NCI-H2029 treated with DMSO at 0.1 percent for 48 hours (cell line): ENCODE data around the gene FEN1.

Experiments used
- DNase-seq: peaks from one replicate; lab custom pipeline; 2025; lab: John Stamatoyannopoulos, UW

FEN1 gene

DNA sequence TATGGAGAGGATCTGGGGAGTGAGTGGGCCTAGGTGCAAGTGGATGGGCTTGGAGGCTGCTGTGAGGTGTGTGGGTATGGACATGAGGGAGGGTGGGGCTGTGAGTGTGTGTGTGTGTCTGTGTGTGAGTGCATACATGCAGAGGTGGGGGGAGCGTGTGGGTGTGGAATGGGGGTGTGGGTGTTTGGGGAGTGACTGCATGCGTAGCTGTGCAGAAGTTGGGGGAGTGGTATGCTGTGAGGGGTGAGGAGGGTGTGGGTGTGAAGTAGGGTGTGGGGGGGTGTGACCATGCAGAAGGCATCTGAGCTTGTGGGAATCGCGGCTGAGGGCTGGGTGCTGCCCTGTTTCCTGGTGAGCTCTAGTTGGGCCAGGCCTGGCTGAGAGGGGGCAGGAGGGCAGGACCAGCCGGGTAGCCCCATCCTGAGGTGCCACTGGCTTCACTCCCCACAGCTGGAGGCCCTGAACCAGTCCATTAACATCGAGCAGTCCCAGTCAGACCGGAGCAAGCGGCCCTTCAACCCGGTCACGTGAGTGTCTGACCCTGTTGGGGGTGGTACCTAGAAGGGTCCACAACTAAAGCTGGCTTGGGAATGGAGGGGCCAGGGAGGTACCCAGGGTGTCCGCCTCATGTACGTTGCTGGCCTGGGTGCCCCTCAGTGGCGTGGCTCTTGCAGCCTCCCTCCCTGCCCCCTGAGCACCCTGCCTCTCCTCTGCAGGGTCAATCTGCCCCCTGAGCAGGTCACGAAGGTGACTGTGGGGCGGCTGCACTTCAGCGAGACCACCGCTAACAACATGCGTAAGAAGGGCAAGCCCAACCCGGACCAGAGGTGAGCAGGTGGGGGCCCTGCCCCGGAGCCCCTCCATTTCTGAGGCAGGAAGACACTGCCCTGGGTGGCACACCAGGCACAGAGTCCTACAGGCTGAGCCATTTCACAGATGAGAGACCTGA lies 16.8 kb upstream of the FEN1 start:
- DNase-seq, result no peak

DNA sequence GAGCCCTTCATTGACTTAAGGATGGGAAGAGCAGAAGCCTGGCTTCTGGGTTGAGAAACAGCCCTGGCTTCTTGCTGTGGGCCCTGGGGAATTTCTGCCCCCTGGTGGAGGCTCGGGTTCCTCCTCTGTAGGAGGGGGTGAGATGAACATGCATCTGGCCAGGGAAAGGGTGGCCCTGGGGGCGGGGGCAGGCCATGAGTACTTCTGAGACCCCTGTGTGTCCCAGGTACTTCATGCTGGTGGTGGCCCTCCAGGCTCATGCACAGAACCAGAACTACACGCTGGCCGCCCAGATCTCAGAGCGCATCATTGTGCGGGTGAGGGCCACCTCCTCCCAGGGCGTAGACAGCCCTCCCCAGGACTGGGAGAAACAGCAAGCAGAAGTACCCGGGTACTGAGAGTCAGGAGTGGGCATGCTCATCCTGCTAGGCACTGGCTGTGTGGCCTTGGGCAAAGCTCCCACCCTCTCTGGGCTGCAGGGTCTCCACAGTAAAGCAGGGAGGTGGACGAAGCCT lies 16.1 kb upstream of the FEN1 start:
- DNase-seq, result no peak

DNA sequence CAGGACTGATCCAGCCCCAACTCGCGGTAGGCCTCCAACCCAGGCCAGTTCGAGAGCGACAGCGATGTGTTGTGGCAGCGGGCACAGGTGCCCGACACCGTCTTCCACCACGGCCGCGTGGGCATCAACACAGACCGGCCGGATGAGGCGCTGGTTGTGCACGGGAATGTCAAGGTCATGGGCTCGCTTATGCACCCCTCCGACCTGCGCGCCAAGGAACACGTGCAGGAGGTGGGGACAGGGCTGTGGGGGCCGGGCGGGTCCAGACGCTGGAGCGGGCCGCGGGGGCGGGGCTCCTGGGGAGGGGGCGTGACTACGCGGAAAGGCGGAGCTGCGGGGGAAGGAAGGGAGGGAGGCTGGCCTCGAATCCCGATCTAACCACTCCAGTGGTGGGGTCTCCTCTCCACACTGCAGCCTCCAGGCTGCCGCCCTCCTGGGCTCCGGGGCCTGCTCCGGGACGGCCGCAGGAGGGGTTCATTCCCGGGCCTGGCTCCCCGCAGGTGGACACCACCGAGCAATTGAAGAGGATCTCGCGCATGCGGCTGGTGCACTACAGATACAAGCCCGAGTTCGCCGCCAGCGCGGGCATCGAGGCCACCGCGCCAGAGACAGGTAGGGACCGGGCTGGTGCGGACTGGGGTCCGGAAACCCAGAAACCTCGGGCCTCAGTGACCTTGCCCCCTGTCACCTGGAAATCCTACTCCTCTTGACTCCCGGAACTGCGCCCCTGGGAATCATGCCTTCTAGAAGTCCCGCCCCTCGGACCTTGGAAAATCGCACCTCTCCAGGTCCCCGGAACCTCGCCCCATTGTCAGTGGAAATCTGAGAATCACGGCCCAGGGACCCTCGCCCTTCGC lies 15.2 kb upstream of the FEN1 start:
- no peak for DNase-seq

DNA sequence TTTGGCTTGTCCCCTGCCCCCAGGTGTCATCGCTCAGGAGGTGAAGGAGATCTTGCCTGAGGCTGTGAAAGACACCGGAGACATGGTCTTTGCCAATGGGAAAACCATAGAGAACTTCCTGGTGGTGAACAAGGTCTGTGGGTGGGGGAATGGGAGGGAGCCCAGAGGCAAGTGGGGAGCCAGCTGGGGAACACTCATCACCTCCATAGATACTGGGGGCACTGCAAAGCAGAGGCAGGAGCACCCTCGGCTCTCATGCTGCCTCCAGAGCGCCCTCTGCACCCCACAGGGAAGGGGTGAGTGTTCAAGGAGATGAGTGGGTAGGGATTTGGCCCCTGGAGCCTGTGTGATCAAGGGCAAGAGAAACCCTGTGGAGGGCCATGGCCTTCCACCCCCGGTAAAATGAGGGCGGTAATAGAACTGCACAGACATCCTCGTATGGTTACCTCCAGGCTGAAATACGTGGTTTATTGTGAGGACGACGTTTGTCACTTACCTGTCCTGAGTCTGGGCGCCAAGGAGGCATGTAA lies 14.3 kb upstream of the FEN1 start:
- no peak for DNase-seq

DNA sequence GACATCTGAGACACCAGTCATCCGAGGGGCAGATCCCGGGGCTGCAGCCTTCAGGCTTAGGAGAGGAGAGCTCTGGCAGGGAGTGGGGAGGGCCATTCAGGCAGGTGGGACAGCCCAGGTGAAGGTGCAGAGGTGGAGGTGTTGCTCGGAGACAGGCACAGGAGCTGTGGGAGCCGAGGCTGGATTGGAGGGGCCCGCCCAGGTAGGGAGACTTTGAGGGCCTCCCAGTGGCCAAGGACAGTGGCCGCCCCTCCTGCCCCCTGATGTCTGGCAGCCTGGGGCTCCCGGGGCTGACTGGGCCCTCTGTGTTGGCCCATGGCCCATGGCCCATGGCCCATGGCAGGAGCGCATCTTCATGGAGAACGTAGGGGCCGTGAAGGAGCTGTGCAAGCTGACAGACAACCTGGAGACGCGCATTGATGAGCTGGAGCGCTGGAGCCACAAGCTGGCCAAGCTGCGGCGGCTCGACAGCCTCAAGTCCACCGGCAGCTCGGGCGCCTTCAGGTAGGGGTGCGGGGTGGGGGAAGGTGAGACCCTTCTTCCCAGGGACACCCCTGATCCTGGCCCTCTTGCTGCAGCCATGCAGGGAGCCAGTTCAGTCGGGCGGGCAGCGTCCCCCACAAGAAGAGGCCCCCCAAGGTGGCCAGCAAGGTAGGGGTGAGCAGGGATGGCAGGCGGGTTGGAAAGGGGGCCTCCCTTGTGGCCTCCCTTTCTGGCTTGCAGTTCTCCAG lies 13.6 kb upstream of the FEN1 start:
- no peak for DNase-seq

DNA sequence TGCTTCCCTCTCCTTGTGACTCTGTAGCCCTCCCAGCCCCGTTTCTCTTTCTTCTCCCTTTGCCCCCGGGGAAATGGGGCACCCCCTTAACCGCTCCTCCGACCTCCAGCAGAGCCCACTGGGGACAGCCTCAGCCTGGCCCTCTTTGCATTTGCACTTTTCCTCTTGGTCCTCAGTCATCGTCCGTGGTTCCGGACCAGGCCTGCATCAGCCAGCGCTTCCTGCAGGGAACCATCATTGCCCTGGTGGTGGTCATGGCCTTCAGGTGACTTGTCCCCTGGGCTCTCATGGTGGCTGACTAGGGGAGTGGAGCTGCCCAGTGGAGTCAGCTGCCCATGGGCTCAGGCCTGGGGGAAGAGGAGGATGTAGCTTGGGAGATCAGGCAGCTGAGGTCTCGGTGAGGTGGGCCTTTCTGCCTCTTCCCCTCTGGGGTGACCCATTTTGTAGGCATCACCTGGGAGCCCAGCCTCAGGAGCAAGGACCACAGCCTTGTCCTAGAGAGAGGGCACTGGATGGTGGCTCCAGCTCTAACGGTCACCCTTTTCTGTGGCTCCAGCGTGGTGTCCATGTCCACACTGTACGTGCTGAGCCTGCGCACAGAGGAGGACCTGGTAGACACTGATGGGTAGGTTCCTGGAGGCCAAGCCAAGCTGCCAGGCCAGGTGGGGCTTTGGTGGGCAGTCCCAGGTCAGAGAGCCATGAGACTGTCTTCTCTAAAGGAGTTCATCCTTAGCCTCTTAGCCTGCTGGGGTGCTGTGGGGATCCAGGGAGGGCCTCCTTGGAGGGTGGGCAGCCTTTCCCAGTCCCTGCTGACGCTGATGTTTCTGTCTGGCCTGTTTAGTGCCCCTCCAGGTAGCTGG lies 12.8 kb upstream of the FEN1 start:
- no peak for DNase-seq

DNA sequence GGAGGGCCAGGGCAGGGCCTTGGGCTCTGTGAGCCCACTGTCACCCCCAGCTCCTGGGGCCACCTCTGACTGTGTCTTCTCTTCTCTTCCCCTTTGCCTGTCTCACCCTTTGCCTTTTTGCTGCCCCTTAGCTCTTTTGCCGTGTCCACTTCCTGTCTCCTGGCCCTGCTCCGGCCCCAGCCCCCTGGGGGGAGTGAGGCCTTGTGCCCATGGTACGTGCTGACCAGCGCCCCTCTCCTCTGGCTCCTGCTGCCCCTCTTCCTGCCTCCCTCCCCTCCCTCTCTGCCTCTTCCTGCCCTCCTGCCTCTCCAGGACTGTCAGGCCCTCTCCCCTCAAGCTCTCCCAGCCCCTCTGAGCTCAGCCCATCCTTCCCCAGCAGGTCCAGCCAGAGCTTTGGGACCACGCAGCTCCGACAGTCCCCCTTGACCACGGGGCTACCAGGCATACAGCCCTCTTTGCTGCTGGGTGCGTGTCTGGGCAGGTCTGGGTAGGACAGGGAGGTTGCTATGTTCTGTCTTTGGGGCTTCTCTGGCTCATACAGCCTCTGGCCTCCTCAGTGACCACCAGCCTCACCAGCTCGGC lies 12.0 kb upstream of the FEN1 start:
- no peak for DNase-seq

DNA sequence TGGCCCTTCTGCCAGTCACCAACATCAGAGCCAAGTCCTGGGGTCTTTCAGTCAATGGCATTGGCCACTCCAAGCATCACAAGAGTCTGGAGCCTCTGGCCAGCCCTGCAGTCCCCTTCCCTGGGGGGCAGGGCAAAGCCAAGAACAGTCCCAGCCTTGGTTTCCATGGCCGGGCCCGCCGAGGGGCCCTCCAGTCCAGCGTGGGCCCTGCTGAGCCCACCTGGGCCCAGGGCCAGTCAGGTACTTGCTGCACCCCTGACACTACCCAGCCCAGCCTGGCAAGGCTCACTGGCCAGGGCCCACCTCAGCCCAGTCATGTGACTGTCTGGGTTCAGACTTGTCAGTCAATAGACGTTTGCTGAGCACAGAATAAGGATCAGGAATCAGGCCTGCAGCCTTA lies 11.1 kb upstream of the FEN1 start:
- no peak for DNase-seq

DNA sequence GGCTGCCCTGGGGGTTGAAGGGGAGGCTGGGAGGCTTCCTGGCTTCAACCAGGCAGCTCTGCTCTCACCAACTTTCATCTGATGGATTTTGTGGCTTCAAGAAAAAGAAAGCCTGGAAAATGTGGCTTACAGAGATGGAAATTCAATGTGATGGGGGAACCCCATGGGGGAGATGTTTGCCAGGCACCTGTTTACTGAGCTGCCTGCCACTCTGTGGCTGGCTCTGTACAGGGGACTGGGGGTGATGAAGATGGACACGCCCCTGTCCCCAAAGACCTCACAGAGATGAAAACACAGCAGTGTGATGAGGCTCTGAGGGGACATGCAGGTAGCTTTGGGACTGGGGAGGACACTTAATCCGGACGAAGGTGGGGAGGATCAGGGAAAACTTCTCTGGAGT lies 10.4 kb upstream of the FEN1 start:
- DNase-seq, result no peak

DNA sequence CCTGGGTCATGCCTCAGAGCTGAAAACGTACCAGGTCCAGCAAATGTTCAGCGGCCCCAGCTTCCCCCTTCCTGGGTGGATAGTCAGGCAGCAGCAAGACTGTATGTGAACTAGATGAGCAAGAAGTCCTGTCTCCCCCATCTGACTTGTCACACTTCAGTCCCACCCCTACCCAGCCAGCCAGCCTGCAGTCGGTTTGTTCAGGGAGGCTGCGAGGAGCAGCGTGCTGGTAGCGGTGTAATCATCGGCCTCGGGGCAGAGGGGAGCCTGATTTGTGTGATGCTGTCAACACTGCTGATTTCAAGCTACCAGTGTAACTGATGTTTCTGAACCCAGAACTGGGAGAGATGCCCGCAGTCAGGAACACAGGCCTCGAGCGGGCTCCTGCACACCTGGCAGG lies 9.9 kb upstream of the FEN1 start:
- DNase-seq, result no peak

DNA sequence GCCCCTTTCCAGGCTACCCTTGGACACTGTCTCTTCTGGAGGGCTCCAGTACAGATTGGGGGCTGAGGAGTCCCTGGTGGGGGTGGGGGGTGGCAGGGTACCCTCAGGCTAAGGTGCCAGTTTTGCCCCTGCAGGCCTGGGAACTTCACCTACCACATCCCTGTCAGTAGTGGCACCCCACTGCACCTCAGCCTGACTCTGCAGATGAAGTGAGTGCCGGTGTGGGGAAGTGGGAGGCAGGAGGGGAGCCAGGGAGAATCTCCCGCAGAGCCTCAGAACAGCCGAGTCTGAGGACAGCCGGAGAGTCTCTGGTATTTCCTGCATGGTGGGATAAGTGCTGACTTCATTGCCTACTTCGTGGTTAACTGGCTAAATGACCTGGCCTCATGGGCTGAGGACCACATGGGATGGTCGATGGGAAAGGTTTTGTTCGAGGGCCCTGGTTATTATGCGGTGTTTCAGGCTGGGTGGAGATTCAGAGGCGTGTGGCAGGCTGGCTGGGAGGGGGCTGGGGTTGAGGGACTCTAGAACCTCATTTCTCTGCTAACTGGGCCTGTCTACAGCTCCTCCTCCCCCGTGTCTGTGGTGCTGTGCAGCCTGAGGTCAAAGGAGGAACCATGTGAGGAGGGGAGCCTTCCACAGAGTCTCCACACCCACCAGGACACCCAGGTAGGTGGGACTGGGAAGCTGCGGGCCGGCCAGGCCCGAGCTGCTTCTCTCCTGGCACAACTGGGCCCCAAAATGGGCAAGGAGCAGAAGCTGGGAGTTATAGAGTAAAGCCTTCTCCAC lies 8.8 kb upstream of the FEN1 start:
- DNase-seq, result no peak

DNA sequence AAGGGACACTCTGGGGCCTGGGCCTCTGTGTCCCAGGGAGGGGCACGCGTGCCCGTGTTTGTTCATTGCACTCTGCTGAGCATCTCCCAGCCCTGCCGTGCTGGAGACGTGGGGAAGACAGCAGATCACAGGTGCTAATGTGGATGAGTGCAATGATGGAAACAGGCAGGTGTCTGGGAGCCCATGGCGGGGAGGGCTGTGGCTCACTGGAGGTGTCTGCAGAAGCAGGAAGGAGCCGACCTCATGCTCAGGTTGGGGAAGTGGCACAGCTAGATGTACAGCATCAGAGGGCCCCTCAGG lies 8.3 kb upstream of the FEN1 start:
- DNase-seq, result no peak

DNA sequence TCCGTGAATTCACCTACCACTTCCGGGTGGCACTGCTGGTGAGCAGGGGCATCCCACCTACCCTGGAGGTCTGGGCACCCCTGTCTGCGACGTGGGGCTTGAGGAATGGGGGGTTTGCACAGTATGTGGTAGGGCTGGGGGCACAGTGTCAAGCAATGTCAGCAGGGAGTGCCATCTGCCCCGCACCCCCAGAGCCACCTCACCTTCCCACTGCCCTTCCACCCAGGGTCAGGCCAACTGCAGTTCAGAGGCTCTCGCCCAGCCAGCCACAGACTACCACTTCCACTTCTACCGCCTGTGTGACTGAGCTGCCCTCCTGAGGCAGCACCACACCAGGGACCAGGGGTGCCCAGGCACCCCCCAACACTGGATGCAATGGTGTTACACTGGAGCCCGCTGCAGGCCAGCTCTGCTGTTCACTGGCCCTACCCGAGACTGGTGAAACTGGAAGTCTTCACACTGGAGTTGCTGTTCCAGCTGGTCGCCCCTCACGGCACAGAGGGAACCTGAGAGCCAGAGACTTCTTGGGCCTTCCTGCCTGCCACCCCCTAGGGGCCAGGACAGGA lies 6.8 kb upstream of the FEN1 start:
- no peak for DNase-seq

DNA sequence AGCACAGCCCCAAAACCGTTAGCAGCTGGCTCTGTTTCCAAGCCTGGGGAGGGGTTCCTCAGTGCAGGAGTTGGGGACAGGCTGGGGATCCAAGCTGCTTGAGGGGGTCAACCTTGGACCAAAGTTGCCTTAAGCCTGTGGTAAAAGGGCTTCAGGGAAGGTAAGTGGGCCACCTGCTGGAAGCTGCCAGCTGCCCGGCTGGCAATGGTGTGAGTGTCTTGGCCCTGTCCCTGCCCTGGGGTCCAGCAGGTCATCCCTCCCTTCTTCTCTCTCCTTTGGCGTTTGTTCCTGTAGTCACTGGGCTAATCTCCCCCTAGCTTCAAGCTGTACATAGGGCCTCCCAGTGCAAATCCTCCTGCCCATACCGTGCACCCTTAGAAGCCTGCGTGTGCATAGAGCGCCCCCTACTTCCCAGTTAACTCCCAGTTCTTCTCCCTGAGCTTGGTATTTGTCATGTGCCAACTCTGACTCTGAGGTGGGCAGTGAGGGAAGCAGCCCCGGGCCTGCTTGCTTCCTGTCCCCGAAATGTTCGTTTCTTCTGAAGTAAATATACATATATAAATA lies 4.7 kb upstream of the FEN1 start:
- DNase-seq, result no peak

DNA sequence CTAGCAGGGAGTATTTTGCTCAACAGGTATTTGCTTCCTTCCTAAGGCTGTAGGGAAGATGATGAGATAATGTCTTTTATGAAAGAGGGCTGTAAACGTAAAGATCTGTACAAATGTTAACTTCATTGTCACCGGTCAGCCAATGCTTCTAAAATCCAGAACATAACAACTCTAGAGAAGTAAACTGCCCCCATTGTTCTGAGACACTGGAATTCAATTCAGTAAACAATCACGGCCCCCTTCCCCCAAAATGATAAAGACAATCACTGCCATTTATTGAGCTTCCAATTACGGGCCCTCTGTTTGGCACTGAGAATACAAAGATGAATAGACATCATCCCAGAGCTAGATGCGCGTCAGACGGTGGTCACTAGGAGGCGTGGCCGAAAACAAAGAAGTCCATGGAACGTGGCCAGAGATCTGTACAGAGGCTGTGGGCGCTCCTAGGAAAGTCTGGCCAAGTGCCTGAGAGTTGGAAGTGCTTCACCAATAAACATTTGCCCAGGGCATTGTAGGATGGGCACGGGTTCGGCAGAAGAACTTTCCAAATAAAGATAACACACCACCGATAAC lies 888 bp upstream of the FEN1 start:
- peak; percentile 80 for DNase-seq

DNA sequence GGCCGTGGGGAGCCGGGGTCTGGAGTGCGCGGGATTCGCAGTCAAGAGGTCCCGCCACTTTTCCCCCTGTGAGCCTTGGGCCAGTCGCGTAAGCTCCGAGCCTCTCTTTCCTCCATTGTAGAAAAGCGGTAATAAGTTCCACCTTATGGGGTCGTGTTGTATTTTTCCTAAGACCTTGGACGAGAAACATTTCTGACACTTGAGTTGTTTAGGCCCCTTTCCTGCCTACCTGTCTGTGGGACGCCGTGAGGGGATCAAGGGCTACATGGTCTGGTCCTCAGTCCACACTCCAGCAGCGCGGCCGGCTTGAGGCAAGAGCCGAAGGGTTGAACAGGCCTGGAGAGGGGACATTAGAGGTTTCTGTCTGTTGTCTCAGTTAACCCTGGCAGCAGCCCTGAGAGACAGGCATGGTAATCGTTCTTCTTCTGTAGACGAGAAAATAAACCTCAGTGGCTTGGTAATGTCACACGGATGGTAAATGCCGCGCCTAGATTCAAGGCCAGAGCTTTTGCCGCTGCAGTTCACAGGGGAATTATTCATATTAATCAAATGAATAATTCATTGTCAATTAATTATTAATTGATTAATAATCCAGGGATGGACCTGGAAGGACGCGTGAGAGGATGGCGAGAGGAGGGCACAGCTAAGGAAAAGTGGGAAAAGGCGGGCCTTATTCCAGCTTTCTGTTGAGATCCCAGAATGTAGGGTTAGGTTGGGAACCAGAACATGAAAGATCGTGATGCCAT lies 545 bp downstream of the FEN1 start:
- no peak for DNase-seq

DNA sequence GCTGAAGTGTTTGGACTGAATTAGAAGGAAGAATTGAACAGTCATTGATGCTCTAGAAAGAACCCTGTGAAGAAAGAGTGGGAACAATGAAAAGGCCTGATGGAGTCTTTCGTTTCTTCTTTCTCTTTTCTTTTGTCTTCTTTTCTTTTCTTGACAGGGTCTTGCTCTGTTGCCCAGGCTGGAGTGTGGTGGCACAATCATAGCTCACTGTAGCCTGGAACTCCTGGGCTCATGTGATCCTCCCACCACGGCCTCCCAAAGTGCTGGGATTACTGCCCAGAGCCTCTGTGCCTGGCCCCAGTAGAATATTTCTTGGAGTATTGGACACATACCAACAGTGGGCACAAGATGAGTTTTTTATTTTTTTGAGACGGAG lies 1.1 kb downstream of the FEN1 start:
- DNase-seq, result no peak

DNA sequence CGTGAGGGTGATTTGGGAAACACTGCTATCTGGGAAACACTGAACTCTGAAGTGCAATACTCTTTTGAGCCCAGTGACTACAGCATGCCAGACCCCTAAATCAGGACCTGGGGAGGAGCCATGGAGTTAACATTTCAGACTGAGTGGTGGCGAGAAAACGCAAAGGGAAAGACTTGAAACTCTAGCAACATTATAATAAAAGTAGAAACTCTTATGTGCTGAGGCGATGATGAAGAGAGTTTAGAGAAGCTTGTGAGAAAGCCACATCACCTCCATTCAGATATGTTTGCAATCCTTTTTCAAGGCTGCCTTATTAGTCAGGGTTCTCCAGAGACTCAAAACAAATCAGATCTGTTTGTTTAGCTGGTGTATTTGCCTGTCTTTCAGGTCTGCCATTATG lies 1.9 kb downstream of the FEN1 start:
- no peak for DNase-seq
